ENCODE data around the gene CFHR5.
"Not testable (repeated sequence)": the region's sequence is repeated elsewhere in the genome, so short reads cannot be mapped to it uniquely, and the experiment has no call there.

The CFHR5 gene

DNA sequence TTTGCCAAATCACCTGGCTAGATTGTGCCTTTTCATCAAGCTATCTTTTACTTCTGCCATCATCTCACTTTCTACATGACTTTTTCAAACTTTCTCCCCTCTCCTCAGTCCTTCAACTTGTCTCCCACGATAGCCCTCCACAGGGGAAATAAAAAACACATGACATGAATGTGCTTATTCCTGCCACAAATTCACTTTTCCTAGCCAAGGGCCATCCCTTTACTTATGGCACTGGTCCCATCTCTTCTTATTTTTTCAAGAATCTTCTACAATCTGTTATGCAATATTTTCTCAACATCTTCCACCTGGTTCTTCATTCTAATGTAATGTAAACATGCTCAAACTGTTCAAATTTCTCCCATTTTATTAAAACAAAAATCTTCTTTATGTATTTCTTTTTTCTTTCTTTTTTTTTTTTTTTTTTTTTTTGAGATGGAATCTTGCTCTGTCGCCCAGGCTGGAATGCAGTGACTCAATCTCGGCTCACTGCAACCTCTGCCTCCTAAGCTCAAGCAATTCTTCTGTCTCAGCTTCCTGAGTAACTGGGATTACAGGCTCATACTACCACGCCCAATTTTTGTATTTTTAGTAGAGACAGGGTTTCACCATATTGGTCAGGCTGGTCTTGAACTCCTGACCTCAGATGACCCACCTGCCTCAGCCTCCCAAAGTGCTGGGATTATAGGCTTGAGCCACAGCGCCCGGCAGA, 57.4 kb downstream of the CFHR5 start:
- not testable (repeated sequence) for H3K4me1 ChIP-seq (ENCODE audit: insufficient read depth, low read length); H3K9me3 ChIP-seq (ENCODE audit: low read length); H3K4me3 ChIP-seq (ENCODE audit: low read length); H3K36me3 ChIP-seq (ENCODE audit: insufficient read depth, low read length); H2AFZ ChIP-seq (ENCODE audit: low read depth, low read length); H3K27me3 ChIP-seq (ENCODE audit: insufficient read depth, low read length)

DNA sequence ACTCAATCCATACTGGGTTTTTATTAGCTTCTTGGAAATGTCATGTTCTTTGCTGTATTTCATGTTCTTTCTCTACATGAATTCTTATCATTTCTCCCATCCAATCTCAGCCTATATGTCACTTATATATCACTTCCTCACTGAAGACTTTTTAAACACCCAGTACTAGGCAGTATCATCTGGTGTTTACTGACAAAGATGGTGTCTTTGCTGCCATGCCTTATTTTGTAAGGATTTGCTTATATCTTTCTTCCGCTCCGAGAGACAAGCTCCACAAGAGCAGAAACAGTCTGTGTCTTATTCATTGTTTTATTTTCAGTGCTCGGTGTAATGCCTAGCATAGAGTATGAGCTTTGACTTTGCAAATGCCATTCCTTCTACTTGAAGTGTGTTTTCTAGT, 59.5 kb downstream of the CFHR5 start:
- Histone ChIP-seq H3K36me3 (ENCODE audit: insufficient read depth, low read length) (no peaks in the 10 kb centered on the region), H3K27me3 (ENCODE audit: insufficient read depth, low read length) (no peaks in the 10 kb centered on the region), H3K4me3 (ENCODE audit: low read length) (no peak overlapping the region), H2AFZ (ENCODE audit: low read depth, low read length) (no peak overlapping the region), H3K9me3 (ENCODE audit: low read length) (no peaks in the 10 kb centered on the region), H3K4me1 (ENCODE audit: insufficient read depth, low read length) (no peaks in the 10 kb centered on the region)

DNA sequence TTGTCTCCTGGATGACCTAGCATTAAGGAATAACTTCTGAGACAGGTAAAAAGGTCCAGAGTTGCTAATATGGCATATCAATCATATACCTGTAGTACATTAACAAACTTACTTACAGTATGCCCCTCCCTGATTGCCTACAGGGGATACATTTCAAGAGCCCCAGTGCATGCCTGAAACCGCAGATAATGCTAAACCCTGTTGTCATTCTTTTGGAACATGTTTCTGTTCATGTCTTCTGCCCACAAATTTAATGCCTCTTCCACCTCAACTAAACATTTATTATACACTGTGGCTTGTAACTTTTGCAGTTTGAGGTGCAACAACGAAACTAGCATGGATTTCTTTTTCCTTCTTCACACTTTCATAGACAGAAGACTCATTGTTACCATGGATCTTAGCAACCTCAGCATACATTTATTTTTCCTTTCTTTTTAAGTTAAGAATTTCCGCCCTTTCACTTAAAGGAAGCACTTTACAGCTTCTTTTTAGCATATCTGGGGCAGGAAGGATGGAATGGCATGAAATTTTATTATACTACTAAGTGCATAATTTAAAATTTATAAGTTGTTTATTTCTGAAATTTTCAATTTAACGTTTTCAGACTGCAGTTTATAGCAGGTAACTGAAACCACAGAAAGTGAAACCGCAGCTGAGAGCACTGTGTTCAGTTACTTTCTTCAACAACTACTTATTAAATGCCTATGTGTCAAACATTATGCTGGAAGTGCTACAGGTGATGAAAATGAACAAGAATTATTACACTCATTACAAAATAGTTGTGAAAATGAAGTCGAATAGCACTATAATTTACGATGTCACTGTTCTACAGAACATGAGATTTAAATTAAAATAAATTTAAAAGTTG, 64.4 kb downstream of the CFHR5 start:
- no peaks in the 10 kb centered on the region for H3K27me3 ChIP-seq (ENCODE audit: insufficient read depth, low read length)
- H3K4me3 ChIP-seq (ENCODE audit: low read length): no peak overlapping the region
- no peaks in the 10 kb centered on the region for H3K9me3 ChIP-seq (ENCODE audit: low read length)
- H3K36me3 ChIP-seq (ENCODE audit: insufficient read depth, low read length): no peaks in the 10 kb centered on the region
- no peak overlapping the region for H2AFZ ChIP-seq (ENCODE audit: low read depth, low read length)
- H3K4me1 ChIP-seq (ENCODE audit: insufficient read depth, low read length): no peaks in the 10 kb centered on the region

DNA sequence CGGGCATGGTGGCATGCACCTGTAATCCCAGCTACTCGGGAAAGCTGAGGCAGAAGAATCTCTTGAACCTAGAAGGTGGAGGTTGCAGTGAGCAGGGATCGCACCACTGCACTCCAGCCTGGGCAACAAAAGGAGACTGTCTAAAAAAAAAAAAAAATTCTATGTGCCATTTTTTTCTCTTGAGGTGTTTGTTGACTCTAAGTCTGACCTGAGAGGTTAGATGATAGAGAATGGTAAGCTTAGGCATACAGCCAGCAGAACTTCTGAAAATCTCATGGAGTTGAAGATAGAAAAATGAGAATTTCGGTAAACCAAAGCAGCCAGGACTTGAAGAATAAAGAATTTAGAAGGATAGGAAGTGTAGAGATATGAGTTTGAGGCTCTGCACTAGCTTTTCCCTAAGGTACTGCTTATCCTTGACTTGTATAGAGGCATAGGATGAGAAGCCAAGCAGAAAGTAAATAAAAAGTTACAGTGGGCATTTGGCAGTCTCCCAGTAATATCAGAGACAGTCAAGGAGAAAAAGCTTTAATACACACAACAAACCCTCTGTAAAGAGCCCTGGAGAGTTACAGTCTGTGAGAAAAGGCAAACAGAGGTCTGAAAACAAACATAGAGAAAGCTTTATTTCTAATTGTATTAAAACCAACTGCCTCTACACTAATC, 65.5 kb downstream of the CFHR5 start:
- no peaks in the 10 kb centered on the region for H3K36me3 ChIP-seq (ENCODE audit: insufficient read depth, low read length)
- H3K4me1 ChIP-seq (ENCODE audit: insufficient read depth, low read length): no peaks in the 10 kb centered on the region
- H3K9me3 ChIP-seq (ENCODE audit: low read length): no peaks in the 10 kb centered on the region
- no peak overlapping the region for H3K4me3 ChIP-seq (ENCODE audit: low read length)
- H2AFZ ChIP-seq (ENCODE audit: low read depth, low read length): no peak overlapping the region
- H3K27me3 ChIP-seq (ENCODE audit: insufficient read depth, low read length): no peaks in the 10 kb centered on the region

DNA sequence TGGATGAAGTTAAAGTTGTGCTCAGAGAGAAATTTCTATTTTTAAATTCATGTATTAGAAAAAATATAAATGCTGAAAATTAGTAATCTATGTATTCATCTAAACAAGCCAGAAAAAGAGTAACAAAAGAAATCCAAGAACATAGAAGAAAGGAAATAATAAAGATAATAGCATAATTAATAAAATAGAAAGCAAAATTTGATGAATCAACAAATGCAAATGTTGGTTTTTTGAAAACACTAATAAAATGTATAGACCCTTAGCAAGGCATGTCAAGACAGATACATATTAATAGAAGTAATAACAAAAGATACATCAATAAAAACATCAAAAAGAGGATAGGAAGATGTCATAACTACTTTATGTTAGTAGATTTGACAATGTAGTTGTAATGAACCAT, 71.7 kb downstream of the CFHR5 start:
- Histone ChIP-seq H3K4me3 (ENCODE audit: low read length) (no peak overlapping the region), H3K9me3 (ENCODE audit: low read length) (no peaks in the 10 kb centered on the region), H3K27me3 (ENCODE audit: insufficient read depth, low read length) (no peaks in the 10 kb centered on the region), H3K4me1 (ENCODE audit: insufficient read depth, low read length) (no peaks in the 10 kb centered on the region), H3K36me3 (ENCODE audit: insufficient read depth, low read length) (no peaks in the 10 kb centered on the region), H2AFZ (ENCODE audit: low read depth, low read length) (no peak overlapping the region)
